Natural killer cell (primary cell): Measurements from ENCODE around the gene ZNF234. TPM values are rescaled to one million over a fixed set of nuclear protein-coding genes. Genes with fewer than 3 reads are reported as not detected.
"Not testable (repeated sequence)": the region's sequence is repeated elsewhere in the genome, so short reads cannot be mapped to it uniquely, and the experiment has no call there.

Experiments
- ATAC-seq, 3 donors: fragments of 150-1000 bp in 2 of 3; fragments of 200-7000 bp in 1 of 3; cut with Tn5 transposase; 1 replicate in 1 of 3; 2 replicates in 2 of 3; pipeline ENCODE4 v1.10.0; 2021; ENCODE audit warnings: mild to moderate bottlenecking in 2 of 3, moderate library complexity in 2 of 3
- DNase-seq, 2 donors: peaks; one replicate each; pipeline versions ENCODE4 v3.0.0 to v3.0.0-alpha.2; 2013 to 2021; ENCODE audit warnings: mixed read lengths in 1 of 2
- H3K27ac ChIP-seq: one replicate; pipeline ENCODE4 v1.5.1; 2013; ENCODE audit warnings: mild to moderate bottlenecking, low read length
- H3K27me3 ChIP-seq: one replicate; pipeline ENCODE4 v1.6.1; 2013; ENCODE audit warnings: low read length; ENCODE audit not compliant: control insufficient read depth, insufficient read depth
- H3K36me3 ChIP-seq: one replicate; pipeline ENCODE4 v1.6.1; 2013; ENCODE audit warnings: low read length; ENCODE audit not compliant: control insufficient read depth, insufficient read depth
- H3K4me1 ChIP-seq: one replicate; pipeline ENCODE4 v1.6.1; 2013; ENCODE audit warnings: low read length; ENCODE audit not compliant: control insufficient read depth, insufficient read depth
- H3K4me3 ChIP-seq: one replicate; pipeline ENCODE4 v1.5.1; 2013; ENCODE audit warnings: low read length
- H3K9me3 ChIP-seq: one replicate; pipeline ENCODE4 v1.6.1; 2013; ENCODE audit warnings: low read length; ENCODE audit not compliant: control insufficient read depth, insufficient read depth
- H3K27ac Mint-ChIP-seq, 2 donors: one replicate each; pipeline ENCODE4 v1.8.0; 2022; ENCODE audit warnings: mild to moderate bottlenecking in 2 of 2, mixed read lengths in 2 of 2, moderate library complexity in 1 of 2
- H3K27me3 Mint-ChIP-seq, 2 donors: one replicate each; pipeline ENCODE4 v1.8.0; 2022; ENCODE audit warnings: low read depth in 2 of 2, mixed read lengths in 2 of 2
- H3K36me3 Mint-ChIP-seq: one replicate; pipeline ENCODE4 v1.8.0; 2022; ENCODE audit warnings: mixed read lengths
- H3K4me1 Mint-ChIP-seq, 2 donors: one replicate each; pipeline ENCODE4 v1.8.0; 2022; ENCODE audit warnings: mixed read lengths in 2 of 2
- H3K4me3 Mint-ChIP-seq: one replicate; pipeline ENCODE4 v1.8.0; 2022; ENCODE audit warnings: mild to moderate bottlenecking, moderate library complexity, mixed read lengths
- H3K9me3 Mint-ChIP-seq, 2 donors: one replicate each; pipeline ENCODE4 v1.8.0; 2022; ENCODE audit warnings: mixed read lengths in 2 of 2
- CTCF ChIP-seq: fragments of 200-600 bp; IDR thresholded peaks from one replicate; pipeline ENCODE4 v1.8.0; 2022; ENCODE audit warnings: antibody characterized with exemption
- WGBS: methylation state at CpG from one replicate; pipeline ENCODE4 v1.1.7; 2013; ENCODE audit warnings: missing lambda C conversion rate; ENCODE audit not compliant: insufficient coverage; 5-methylcytosine and 5-hydroxymethylcytosine counted together
- intact Hi-C: fragments of 100-400 bp; cut with micrococcal nuclease; formaldehyde crosslinking; loops from one replicate; pipeline ENCODE4 v1.14.2; 2022
- total RNA-seq, 4 donors: library from RNA; stranded (reverse); fragments of 120-200 nt in 1 of 4; gene quantifications; one replicate each; pipeline versions ENCODE4 v1.2.3 to v1.2.4, GENCODE V29; 2013 to 2022

The ZNF234 gene
- total RNA-seq, 3 donors from 2014 or later (not counting 1 experiment from before 2014, with no cell fraction given), result 3.9 to 7.5 (median 5.5) TPM

- peak within 1 kb of the TSS; percentile 71 for H3K4me3 ChIP-seq
- intact Hi-C loops, result loop anchor here (2.0 kb wide), 1 partner anchor 42 kb away; no protein-coding TSS in a partner anchor
- no peaks in the 10 kb centered on the region for H3K27me3 ChIP-seq
- Mint-ChIP-seq H3K36me3 (peaks cover 33% of the 10 kb centered on the region), H3K9me3 (no peaks in the 10 kb centered on the region), H3K27me3 (no peaks in the 10 kb centered on the region), H3K4me1 (peaks cover 38 to 42% of the 10 kb centered on the region in 2 donors), H3K4me3 (peak within 1 kb of the TSS; percentile 98), H3K27ac (peak within 1 kb of the TSS; percentile 96 to 98)
- under 1% methylated on average over 30 of the region's 32 CpGs for WGBS
- DNase-seq, result peak; percentile 45 to 93
- H3K4me1 ChIP-seq, result peaks cover 13% of the 10 kb centered on the region
- H3K27ac ChIP-seq, result peak within 1 kb of the TSS; percentile 77
- ATAC-seq, result peak; percentile 84 to 97 (median 93)
- TF ChIP-seq CTCF, result no peak
- H3K9me3 ChIP-seq, result peaks cover 18% of the 10 kb centered on the region
- peaks cover 28% of the 10 kb centered on the region for H3K36me3 ChIP-seq
These were observed 23.5 kb downstream of the ZNF234 start, which contains the start of gene ZNF226 for GRCh38 chr19:44164673-44165512. Gene ZNF226, plus strand, starts transcription at chr19:44165100. Its CDS starts 4,981 bp downstream, at chr19:44170081.

DNA sequence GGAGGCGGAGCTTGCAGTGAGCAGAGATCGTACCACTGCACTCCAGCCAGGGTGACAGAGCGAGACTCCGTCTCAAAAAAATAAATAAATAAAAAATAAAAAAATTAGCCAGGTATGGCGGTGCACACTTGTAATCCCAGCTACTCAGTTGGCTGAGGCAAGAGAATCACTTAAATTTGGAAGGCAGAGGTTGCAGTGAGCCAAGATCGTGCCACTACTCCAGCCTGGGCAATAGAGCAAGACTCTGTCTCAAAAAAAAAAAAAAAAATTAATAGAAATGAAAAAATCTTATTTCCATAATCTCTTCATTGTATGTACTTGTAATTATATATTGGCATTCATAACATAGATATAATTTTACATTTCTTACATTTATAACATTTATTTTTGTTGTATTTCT lies 29.3 kb downstream of the ZNF234 start:
- H3K9me3 Mint-ChIP-seq, result peaks cover 11 to 19% of the 10 kb centered on the region in 2 donors
- peaks cover 82% of the 10 kb centered on the region for H3K36me3 ChIP-seq
- DNase-seq, H3K27me3 Mint-ChIP-seq, intact Hi-C loops, ATAC-seq, H3K4me3 Mint-ChIP-seq, H3K27ac Mint-ChIP-seq, H3K4me3 ChIP-seq, H3K4me1 ChIP-seq, H3K27me3 ChIP-seq, H3K27ac ChIP-seq: not testable (repeated sequence)
- H3K9me3 ChIP-seq, result peaks cover 21% of the 10 kb centered on the region
- peaks cover 24 to 25% of the 10 kb centered on the region in 2 donors for H3K4me1 Mint-ChIP-seq
- H3K36me3 Mint-ChIP-seq, result peaks cover 72% of the 10 kb centered on the region
- WGBS, result 100% methylated on average over 5 of the region's 6 CpGs

DNA sequence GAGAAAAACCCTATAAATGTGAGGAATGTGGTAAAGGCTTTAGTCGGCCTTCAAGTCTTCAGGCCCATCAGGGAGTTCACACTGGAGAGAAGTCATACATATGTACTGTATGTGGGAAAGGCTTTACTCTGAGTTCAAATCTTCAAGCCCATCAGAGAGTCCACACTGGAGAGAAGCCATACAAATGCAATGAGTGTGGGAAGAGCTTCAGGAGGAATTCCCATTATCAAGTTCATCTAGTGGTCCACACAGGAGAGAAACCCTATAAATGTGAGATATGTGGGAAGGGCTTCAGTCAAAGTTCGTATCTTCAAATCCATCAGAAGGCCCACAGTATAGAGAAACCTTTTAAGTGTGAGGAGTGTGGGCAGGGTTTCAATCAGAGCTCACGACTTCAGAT lies 35.2 kb downstream of the ZNF234 start:
- ATAC-seq (no peak), DNase-seq (no peak)
- H3K4me3 Mint-ChIP-seq, result no peak overlapping the region
- no peak overlapping the region for H3K4me3 ChIP-seq
- H3K4me1 ChIP-seq, result no peaks in the 10 kb centered on the region
- WGBS, result 100% methylated on average over 3 of the region's 3 CpGs
- no peaks in the 10 kb centered on the region for H3K27me3 ChIP-seq
- peaks cover 24 to 36% of the 10 kb centered on the region in 2 donors for H3K9me3 Mint-ChIP-seq
- intact Hi-C loops, result no loop called here
- H3K36me3 ChIP-seq, result peaks cover 53% of the 10 kb centered on the region
- TF ChIP-seq CTCF, result no peak
- H3K9me3 ChIP-seq, result peaks cover 51% of the 10 kb centered on the region
- H3K27me3 Mint-ChIP-seq, result no peaks in the 10 kb centered on the region
- peaks cover 65% of the 10 kb centered on the region for H3K36me3 Mint-ChIP-seq
- no peak overlapping the region for H3K27ac ChIP-seq
- H3K27ac Mint-ChIP-seq, result no peak overlapping the region
- H3K4me1 Mint-ChIP-seq, result no peaks in the 10 kb centered on the region

DNA sequence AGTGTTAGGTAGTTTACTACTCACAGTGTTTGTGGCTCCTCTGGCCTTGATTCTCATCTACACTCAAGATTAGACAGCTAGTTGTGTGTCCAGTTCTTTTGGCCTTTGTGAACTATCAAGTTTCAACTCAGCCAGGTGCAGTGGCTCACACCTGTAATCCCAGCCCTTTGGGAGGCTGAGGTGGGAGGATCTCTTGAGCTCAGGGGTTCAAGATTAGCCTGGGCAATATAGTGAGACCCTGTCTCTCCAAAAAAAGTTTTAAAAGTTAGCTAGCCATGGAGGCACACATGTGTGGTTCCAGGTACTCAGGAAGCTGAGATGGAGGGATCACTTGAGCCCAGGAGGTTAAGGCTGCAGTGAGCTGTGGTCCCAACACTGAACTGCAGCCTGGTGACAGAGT lies 39.6 kb downstream of the ZNF234 start:
- TF ChIP-seq CTCF, result no peak
- intact Hi-C loops, result no loop called here
- Histone ChIP-seq H3K36me3 (peaks cover 9% of the 10 kb centered on the region), H3K27ac (no peak overlapping the region), H3K4me1 (no peaks in the 10 kb centered on the region), H3K27me3 (no peaks in the 10 kb centered on the region), H3K9me3 (peaks cover 48% of the 10 kb centered on the region), H3K4me3 (no peak overlapping the region)
- H3K4me3 Mint-ChIP-seq, result no peak overlapping the region
- DNase-seq, result no peak
- H3K27ac Mint-ChIP-seq, result no peak overlapping the region
- peaks cover 17 to 22% of the 10 kb centered on the region in 2 donors for H3K9me3 Mint-ChIP-seq
- H3K27me3 Mint-ChIP-seq, result no peaks in the 10 kb centered on the region
- H3K4me1 Mint-ChIP-seq, result no peaks in the 10 kb centered on the region
- ATAC-seq, result no peak
- peaks cover 31% of the 10 kb centered on the region for H3K36me3 Mint-ChIP-seq
